ENCODE measurements around the gene PCNX1. TPM values are rescaled to one million over a fixed set of nuclear protein-coding genes. Genes with fewer than 3 reads are reported as not detected.

PCNX1 gene
- total RNA-seq, 1 experiment from 2014 or later = 48.0 TPM

DNA sequence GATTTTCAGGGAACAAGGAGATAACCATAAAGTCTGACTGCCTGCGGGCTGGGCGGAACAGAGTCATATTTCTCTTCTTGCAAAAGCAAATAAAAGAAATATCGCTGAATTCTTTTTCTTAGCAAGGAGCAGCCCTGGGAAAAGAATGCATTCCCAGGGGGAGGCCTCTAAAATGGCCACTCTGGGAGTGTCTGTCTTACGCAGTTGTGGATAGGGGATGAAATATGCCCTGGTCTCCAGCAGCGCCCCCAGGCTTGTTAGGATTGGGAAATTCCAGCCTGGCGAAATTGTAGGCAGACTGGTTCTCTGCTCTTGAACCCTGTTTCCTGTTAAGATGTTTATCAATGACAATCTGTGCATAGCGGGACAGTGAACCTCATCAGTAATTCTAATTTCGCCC lies 40.5 kb downstream of the PCNX1 start:
- no CpG with 5 or more reads among the region's 8 CpGs for WGBS (ENCODE audit: extremely low coverage, insufficient read length, low lambda C conversion rate)
- peaks cover 40 to 49% of the 10 kb centered on the region in 2 experiments for H3K9me3 Mint-ChIP-seq

More for the DNA sequence above, 40.5 kb downstream of the PCNX1 start:
- H2AFZ ChIP-seq (ENCODE audit: low read length) = no peak overlapping the region
- no peak for DNase-seq
- H3K4me2 ChIP-seq (ENCODE audit: insufficient read depth, insufficient read length, low read length) = no peak overlapping the region
- no peak overlapping the region for H2BK5ac ChIP-seq (ENCODE audit: insufficient read length, low read length)
- no peak overlapping the region for H4K91ac ChIP-seq (ENCODE audit: insufficient read length, low read depth, low read length)
- H3K27me3 ChIP-seq (ENCODE audit: insufficient read depth, low read length) = no peaks in the 10 kb centered on the region
- no peak overlapping the region for H2BK15ac ChIP-seq (ENCODE audit: low read depth, low read length)
- H2BK12ac ChIP-seq (ENCODE audit: insufficient read length, low read depth, low read length) = no peak overlapping the region
- no peak overlapping the region for H3K27ac ChIP-seq (ENCODE audit: insufficient read length, low read depth, low read length)
- Mint-ChIP-seq H3K27me3 (ENCODE audit: low read depth) (no peaks in the 10 kb centered on the region), H3K4me1 (no peaks in the 10 kb centered on the region), H3K27ac (no peak overlapping the region), H3K4me3 (no peak overlapping the region), H3K36me3 (ENCODE audit: insufficient read depth in 1 of 3, low read depth in 3 of 3) (peaks cover 59 to 74% (median 61%) of the 10 kb centered on the region in 3 experiments)
- H2BK120ac ChIP-seq (ENCODE audit: low read depth, low read length, poor library complexity, severe bottlenecking) = no peak overlapping the region
- no peak overlapping the region for H3K23ac ChIP-seq (ENCODE audit: insufficient read length, low read depth, low read length)
- no peak overlapping the region for H2BK20ac ChIP-seq (ENCODE audit: low read depth, low read length, poor library complexity, severe bottlenecking)
- no peak overlapping the region for H4K5ac ChIP-seq (ENCODE audit: insufficient read length, low read depth, low read length)
- no peak overlapping the region for H3K4ac ChIP-seq (ENCODE audit: low read depth, low read length)
- peaks cover 27% of the 10 kb centered on the region for H3K9me3 ChIP-seq (ENCODE audit: control insufficient read depth, low read depth, low read length)
- H3K14ac ChIP-seq (ENCODE audit: insufficient read depth, low read length) = no peak overlapping the region
- H2AK5ac ChIP-seq (ENCODE audit: insufficient read length, low read length) = no peak overlapping the region
- H3K79me1 ChIP-seq (ENCODE audit: insufficient read depth, low read depth, low read length, poor library complexity, severe bottlenecking) = peaks cover 4% of the 10 kb centered on the region
- no peak overlapping the region for H3K18ac ChIP-seq (ENCODE audit: insufficient read length, low read depth, low read length)
- H3K56ac ChIP-seq (ENCODE audit: insufficient read length, low read depth, low read length) = no peak overlapping the region
- no peak overlapping the region for H4K8ac ChIP-seq (replicated peaks; ENCODE audit: insufficient read length, low read depth, low read length)
- TF ChIP-seq, protein P1, sequence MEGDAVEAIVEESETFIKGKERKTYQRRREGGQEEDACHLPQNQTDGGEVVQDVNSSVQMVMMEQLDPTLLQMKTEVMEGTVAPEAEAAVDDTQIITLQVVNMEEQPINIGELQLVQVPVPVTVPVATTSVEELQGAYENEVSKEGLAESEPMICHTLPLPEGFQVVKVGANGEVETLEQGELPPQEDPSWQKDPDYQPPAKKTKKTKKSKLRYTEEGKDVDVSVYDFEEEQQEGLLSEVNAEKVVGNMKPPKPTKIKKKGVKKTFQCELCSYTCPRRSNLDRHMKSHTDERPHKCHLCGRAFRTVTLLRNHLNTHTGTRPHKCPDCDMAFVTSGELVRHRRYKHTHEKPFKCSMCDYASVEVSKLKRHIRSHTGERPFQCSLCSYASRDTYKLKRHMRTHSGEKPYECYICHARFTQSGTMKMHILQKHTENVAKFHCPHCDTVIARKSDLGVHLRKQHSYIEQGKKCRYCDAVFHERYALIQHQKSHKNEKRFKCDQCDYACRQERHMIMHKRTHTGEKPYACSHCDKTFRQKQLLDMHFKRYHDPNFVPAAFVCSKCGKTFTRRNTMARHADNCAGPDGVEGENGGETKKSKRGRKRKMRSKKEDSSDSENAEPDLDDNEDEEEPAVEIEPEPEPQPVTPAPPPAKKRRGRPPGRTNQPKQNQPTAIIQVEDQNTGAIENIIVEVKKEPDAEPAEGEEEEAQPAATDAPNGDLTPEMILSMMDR (conservative IDR thresholded peaks at IDR 0.05) = no peak
- no peak overlapping the region for H3K9ac ChIP-seq (ENCODE audit: extremely low read depth, insufficient read length, low read length)
- H3K79me2 ChIP-seq (ENCODE audit: insufficient read depth, low read length) = peaks cover 6% of the 10 kb centered on the region; the same call in 1 of the 2 replicates
- no peaks in the 10 kb centered on the region for H3K4me1 ChIP-seq (ENCODE audit: insufficient read depth, low read length)
- H3K23me2 ChIP-seq (ENCODE audit: insufficient read length, low read depth, low read length, poor library complexity, severe bottlenecking) = no peaks in the 10 kb centered on the region
- no peak overlapping the region for H3T11ph ChIP-seq (ENCODE audit: low read length)
- no peaks in the 10 kb centered on the region for H4K20me1 ChIP-seq (ENCODE audit: control insufficient read depth, insufficient read depth, insufficient read length)

Measured in H9 (cell line).